Measurements from ENCODE around the gene COL1A2. TPM values are rescaled to one million over a fixed set of nuclear protein-coding genes. Genes with fewer than 3 reads are reported as not detected.

COL1A2 gene
- total RNA-seq, 1 donor, result 2,828 TPM

GRCh38 chr7:94378356-94378755, 16.3 kb upstream of the COL1A2 start:
- TF ChIP-seq CTCF (IDR thresholded peaks at IDR 0.05; ENCODE audit: insufficient read depth, low read depth, low read length), result no peak
- H3K4me3 ChIP-seq (ENCODE audit: low read depth, low read length), result no peak overlapping the region
- DNase-seq (ENCODE audit: low read depth), result no peak

GRCh38 chr7:94380264-94380663, 14.4 kb upstream of the COL1A2 start:
- no peak for DNase-seq (ENCODE audit: low read depth)
- TF ChIP-seq CTCF (IDR thresholded peaks at IDR 0.05; ENCODE audit: insufficient read depth, low read depth, low read length), result no peak

GRCh38 chr7:94382132-94382531, 12.6 kb upstream of the COL1A2 start:
- no peak for DNase-seq (ENCODE audit: low read depth)

More at GRCh38 chr7:94380264-94380663, 14.4 kb upstream of the COL1A2 start:
- no peak overlapping the region for H3K4me3 ChIP-seq (ENCODE audit: low read depth, low read length)

GRCh38 chr7:94382746-94383145, 11.9 kb upstream of the COL1A2 start:
- TF ChIP-seq CTCF (IDR thresholded peaks at IDR 0.05; ENCODE audit: insufficient read depth, low read depth, low read length), result no peak
- no peak overlapping the region for H3K4me3 ChIP-seq (ENCODE audit: low read depth, low read length)
- no peak for DNase-seq (ENCODE audit: low read depth)

More at GRCh38 chr7:94382132-94382531, 12.6 kb upstream of the COL1A2 start:
- no peak for TF ChIP-seq CTCF (IDR thresholded peaks at IDR 0.05; ENCODE audit: insufficient read depth, low read depth, low read length)
- no peak overlapping the region for H3K4me3 ChIP-seq (ENCODE audit: low read depth, low read length)

GRCh38 chr7:94384315-94384714, 10.4 kb upstream of the COL1A2 start:
- no peak for DNase-seq (ENCODE audit: low read depth)
- H3K4me3 ChIP-seq (ENCODE audit: low read depth, low read length), result no peak overlapping the region
- no peak for TF ChIP-seq CTCF (IDR thresholded peaks at IDR 0.05; ENCODE audit: insufficient read depth, low read depth, low read length)

GRCh38 chr7:94386416-94386815, 8.3 kb upstream of the COL1A2 start:
- TF ChIP-seq CTCF (IDR thresholded peaks at IDR 0.05; ENCODE audit: insufficient read depth, low read depth, low read length), result no peak
- no peak for DNase-seq (ENCODE audit: low read depth)
- no peak overlapping the region for H3K4me3 ChIP-seq (ENCODE audit: low read depth, low read length)

GRCh38 chr7:94388540-94388939, 6.2 kb upstream of the COL1A2 start:
- TF ChIP-seq CTCF (IDR thresholded peaks at IDR 0.05; ENCODE audit: insufficient read depth, low read depth, low read length), result no peak
- no peak overlapping the region for H3K4me3 ChIP-seq (ENCODE audit: low read depth, low read length)
- DNase-seq (ENCODE audit: low read depth), result no peak

Measured in fibroblast of villous mesenchyme (primary cell).